ENCODE data around the gene VPS39. TPM values are rescaled to one million over a fixed set of nuclear protein-coding genes. Genes with fewer than 3 reads are reported as not detected.
A peak's percentile ranks its signal among the peaks of the same experiment; 100 is the strongest.

VPS39 gene
- total and polyA plus RNA-seq, 9 of the 15 experiments (the other 6 are each of a cell fraction or from before 2014, with no cell fraction given), result 3.2 to 37.3 (median 21.8) TPM

- TF ChIP-seq SFPQ (IDR thresholded peaks at IDR 0.05; ENCODE audit: low read depth, low read length) (no peak), KDM1A (IDR thresholded peaks at IDR 0.05) (no peak), TARDBP (IDR thresholded peaks at IDR 0.05) (no peak), TCF7L2 (IDR thresholded peaks at IDR 0.05; ENCODE audit: low read depth, low read length) (no peak), POU5F1 (IDR thresholded peaks at IDR 0.05; ENCODE audit: borderline replicate concordance, low read depth, low read length, partially characterized antibody) (no peak), POLR2B (IDR thresholded peaks at IDR 0.05; ENCODE audit: low read depth, partially characterized antibody) (peak; percentile 21), PURB (CRISPR knock-in tag; IDR thresholded peaks at IDR 0.05; ENCODE audit: low read depth) (no peak), ARNT (IDR thresholded peaks at IDR 0.05) (no peak), SNIP1 (IDR thresholded peaks at IDR 0.05; ENCODE audit: low read depth) (no peak), ESRRA (IDR thresholded peaks at IDR 0.05; ENCODE audit: borderline replicate concordance, low read depth) (no peak), POLR2AphosphoS5 (IDR thresholded peaks at IDR 0.05; ENCODE audit: control insufficient read depth, insufficient read depth, low read depth, low read length) (peak; percentile 33; the same call in 1 of the 2 replicates), U2AF2 (optimal IDR thresholded peaks at IDR 0.05; ENCODE audit: low read depth, low read length) (no peak), SMARCE1 (IDR thresholded peaks at IDR 0.05) (peak; percentile 64; the same call in 1 of the 2 replicates)
- TF ChIP-seq, protein P1, sequence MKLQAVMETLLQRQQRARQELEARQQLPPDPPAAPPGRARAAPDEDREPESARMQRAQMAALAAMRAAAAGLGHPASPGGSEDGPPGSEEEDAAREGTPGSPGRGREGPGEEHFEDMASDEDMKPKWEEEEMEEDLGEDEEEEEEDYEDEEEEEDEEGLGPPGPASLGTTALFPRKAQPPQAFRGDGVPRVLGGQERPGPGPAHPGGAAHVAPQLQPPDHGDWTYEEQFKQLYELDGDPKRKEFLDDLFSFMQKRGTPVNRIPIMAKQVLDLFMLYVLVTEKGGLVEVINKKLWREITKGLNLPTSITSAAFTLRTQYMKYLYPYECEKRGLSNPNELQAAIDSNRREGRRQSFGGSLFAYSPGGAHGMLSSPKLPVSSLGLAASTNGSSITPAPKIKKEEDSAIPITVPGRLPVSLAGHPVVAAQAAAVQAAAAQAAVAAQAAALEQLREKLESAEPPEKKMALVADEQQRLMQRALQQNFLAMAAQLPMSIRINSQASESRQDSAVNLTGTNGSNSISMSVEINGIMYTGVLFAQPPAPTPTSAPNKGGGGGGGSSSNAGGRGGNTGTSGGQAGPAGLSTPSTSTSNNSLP (IDR thresholded peaks at IDR 0.05; ENCODE audit: borderline replicate concordance, low read depth, low read length), result peak; percentile 50; the same call in 1 of the 2 replicates
- TF ChIP-seq, protein P2, sequence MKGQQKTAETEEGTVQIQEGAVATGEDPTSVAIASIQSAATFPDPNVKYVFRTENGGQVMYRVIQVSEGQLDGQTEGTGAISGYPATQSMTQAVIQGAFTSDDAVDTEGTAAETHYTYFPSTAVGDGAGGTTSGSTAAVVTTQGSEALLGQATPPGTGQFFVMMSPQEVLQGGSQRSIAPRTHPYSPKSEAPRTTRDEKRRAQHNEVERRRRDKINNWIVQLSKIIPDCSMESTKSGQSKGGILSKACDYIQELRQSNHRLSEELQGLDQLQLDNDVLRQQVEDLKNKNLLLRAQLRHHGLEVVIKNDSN (CRISPR knock-in tag; IDR thresholded peaks at IDR 0.05), result peak; percentile 85
- TF ChIP-seq, protein P3, sequence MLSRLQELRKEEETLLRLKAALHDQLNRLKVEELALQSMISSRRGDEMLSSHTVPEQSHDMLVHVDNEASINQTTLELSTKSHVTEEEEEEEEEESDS (CRISPR knock-in tag; IDR thresholded peaks at IDR 0.05), result no peak
Measured at GRCh38 chr15:42157981-42158765, 49.9 kb downstream of the VPS39 start (continued).

All from K562 (cell line).